Measurements from ENCODE around the gene GPLD1.
A peak's percentile ranks its signal among the peaks of the same experiment; 100 is the strongest.
"Not testable (repeated sequence)": the region's sequence is repeated elsewhere in the genome, so short reads cannot be mapped to it uniquely, and the experiment has no call there.

Gene GPLD1

DNA sequence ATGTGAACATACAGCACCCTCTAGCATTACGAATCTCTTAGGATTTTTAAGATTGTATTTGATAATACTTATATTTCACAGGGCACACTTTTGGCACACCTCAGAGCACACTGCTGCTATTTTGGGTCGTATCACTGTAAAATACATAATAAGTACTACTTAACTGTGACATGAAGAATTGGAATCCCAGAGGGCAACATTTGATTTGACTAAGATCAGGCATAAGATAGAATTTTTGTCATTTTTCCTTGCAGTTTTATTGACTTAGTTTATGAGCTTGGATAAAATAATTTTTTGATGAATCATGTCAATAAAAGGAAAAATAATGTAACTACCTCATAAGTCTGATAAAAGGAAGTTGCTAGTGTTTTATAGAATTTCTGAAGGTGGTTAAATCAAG, 64.3 kb downstream of the GPLD1 start:
- no peak for DNase-seq (ENCODE audit: extremely low spot score)
- ChIA-PET POLR2A (no interaction called here), CTCF (interaction anchor here (0.8 to 2.4 kb wide), 7 partner anchors 10 to 757 kb away, joined by 3 to 6 read pairs (median 4); no protein-coding TSS in a partner anchor)
- TF ChIP-seq, protein P1, sequence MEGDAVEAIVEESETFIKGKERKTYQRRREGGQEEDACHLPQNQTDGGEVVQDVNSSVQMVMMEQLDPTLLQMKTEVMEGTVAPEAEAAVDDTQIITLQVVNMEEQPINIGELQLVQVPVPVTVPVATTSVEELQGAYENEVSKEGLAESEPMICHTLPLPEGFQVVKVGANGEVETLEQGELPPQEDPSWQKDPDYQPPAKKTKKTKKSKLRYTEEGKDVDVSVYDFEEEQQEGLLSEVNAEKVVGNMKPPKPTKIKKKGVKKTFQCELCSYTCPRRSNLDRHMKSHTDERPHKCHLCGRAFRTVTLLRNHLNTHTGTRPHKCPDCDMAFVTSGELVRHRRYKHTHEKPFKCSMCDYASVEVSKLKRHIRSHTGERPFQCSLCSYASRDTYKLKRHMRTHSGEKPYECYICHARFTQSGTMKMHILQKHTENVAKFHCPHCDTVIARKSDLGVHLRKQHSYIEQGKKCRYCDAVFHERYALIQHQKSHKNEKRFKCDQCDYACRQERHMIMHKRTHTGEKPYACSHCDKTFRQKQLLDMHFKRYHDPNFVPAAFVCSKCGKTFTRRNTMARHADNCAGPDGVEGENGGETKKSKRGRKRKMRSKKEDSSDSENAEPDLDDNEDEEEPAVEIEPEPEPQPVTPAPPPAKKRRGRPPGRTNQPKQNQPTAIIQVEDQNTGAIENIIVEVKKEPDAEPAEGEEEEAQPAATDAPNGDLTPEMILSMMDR (IDR thresholded peaks at IDR 0.05; ENCODE audit: control extremely low read depth, extremely low read depth, low read depth, missing control alignments): no peak

DNA sequence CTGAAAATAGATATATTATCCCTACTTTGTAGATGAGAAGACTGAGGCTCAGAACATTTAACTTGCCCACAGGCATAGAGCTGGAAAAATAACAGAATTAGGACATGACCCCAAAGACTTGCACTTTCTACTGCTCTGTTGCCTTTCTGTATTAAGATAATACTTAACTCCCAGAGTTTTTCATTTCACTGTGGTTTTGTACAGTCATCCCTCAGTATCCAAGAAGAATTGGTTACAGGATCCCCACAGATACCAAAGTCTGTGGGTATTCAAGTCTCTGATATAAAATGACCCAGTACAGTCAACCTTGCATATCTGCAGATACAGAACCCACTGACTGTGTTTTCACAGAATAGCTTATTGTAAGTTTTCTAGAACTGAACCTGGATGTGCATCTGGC, 69.9 kb downstream of the GPLD1 start:
- POLR2A ChIA-PET: no interaction called here
- DNase-seq (ENCODE audit: extremely low spot score): no peak
- TF ChIP-seq, protein P1 (IDR thresholded peaks at IDR 0.05; ENCODE audit: control extremely low read depth, extremely low read depth, low read depth, missing control alignments): no peak
- CTCF ChIA-PET: interaction anchor here (3.7 kb wide), 1 partner anchor 12 kb away, joined by 23 read pairs; no protein-coding TSS in a partner anchor

DNA sequence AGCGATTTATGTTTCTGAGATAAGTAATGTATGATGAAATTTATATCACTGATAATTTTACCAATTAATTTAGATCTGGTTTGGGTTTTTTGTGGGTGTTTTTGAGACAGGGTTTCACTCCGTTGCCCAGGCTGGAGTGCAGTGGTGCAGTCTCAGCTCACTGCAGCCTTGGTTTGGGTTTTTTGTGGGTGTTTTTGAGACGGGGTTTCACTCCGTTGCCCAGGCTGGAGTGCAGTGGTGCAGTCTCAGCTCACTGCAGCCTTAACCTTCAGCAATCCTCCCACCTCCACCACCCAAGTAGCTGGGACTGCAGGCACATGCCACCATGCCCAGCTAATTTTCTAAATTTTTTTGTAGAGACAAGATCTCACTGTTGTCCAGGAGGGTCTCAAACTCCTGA, 73.6 kb downstream of the GPLD1 start:
- POLR2A ChIA-PET: no interaction called here
- CTCF ChIA-PET: interaction anchor here (1.1 to 1.4 kb wide), 4 partner anchors 8 to 79 kb away, joined by 3 to 5 read pairs (median 3); partner anchors contain the start of gene ALDH5A1
- no peak for DNase-seq (ENCODE audit: extremely low spot score)
- TF ChIP-seq, protein P1 (IDR thresholded peaks at IDR 0.05; ENCODE audit: control extremely low read depth, extremely low read depth, low read depth, missing control alignments): no peak

DNA sequence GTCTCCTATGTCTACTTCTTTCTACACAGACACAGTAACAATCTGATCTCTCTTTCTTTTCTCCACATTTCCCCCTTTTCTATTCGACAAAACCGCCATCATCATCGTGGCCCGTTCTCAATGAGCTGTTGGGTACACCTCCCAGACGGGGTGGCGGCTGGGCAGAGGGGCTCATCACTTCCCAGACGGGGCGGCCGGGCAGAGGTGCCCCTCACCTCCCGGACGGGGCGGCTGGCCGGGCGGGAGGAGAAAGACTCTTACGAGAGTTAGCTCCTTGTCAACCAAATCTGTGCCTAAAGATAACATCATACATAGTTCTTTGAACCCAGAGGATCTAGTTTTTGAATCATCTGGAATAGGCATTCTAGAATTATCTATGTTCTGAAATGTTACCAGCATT, 74.8 kb downstream of the GPLD1 start:
- CTCF ChIA-PET: interaction anchor here (1.1 to 1.3 kb wide), 2 partner anchors 11 to 16 kb away, joined by 4 read pairs; no protein-coding TSS in a partner anchor
- DNase-seq (ENCODE audit: extremely low spot score); POLR2A ChIA-PET: not testable (repeated sequence)

DNA sequence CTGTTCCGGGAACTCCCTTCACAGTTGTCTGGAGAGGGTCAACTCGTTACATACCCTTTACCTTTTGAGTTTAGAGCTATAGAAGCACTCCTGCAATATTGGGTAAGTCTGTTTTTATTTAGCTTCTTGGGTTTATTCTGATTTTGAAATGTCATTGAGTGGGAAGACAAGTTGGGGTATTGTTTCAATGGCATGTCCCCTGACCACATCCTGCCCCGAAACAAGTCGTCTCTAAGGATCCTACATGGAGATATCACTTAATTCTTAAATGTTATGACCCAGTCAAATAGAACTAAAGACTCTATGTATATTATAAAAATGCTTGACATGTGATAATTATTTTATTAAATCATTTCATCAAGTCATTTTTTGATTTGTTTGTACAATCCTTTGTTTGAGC, 77.1 kb downstream of the GPLD1 start:
- TF ChIP-seq, protein P1 (IDR thresholded peaks at IDR 0.05; ENCODE audit: control extremely low read depth, extremely low read depth, low read depth, missing control alignments): no peak
- CTCF ChIA-PET: interaction anchor here (1.7 kb wide), 1 partner anchor 13 kb away, joined by 4 read pairs; no protein-coding TSS in a partner anchor
- no peak for DNase-seq (ENCODE audit: extremely low spot score)
- POLR2A ChIA-PET: no interaction called here

DNA sequence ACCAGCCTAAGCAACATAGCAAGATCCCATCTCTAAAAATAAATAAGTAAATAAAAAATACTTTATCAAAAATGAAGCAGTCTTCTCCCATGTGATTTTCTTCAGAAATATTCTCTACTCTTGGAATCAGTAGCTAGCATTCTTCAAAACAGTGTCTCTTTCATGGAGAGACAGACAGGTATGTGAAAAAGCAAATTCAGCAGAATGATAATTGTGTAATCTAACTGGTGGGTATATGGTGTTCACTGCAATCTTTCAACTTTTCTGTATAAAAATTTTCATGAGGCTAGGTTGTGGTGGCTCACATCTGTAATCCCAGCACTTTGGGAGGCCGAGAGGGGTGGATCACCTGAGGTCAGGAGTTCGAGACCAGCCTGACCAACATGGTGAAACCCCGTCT, 78.8 kb downstream of the GPLD1 start:
- CTCF ChIA-PET: no interaction called here
- POLR2A ChIA-PET: no interaction called here
- DNase-seq (ENCODE audit: extremely low spot score): no peak
- TF ChIP-seq, protein P1 (IDR thresholded peaks at IDR 0.05; ENCODE audit: control extremely low read depth, extremely low read depth, low read depth, missing control alignments): no peak

DNA sequence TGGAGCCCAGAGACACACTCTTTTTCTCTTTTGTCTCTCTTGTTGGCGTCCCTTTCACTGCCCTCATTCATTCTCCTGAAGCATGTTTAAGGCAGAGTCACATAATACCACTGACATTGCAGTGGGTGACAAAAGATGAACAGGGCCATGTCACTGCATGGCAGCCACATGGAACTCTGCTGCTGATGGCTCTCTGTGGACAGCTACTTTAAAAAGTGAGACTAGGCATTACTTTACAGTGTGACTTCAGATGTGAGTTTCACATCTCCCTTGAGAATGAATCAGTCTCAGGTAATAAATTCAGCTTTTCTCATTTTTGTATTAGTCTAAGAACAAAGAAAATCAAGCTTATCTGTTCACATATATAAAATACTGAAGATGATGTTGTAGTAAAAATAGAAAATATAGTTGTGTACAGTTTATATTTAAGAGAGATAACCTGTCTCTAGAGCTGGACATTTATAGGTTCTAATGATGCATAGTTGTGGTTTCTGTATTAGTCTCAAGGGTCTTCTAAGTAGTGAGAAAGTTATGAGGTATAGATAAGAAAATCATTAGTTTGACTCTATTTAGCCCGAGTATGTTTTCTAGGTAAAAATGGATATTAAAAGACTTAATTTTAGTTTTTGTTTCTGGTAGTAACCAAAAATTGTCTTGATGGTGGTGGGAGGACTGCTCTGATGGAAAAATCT, 80.5 kb downstream of the GPLD1 start:
- DNase-seq (ENCODE audit: extremely low spot score): peak; percentile 50
- ChIA-PET POLR2A (interaction anchor here (0.5 to 0.6 kb wide), 2 partner anchors 146 to 288 kb away, joined by 3 to 7 read pairs; no protein-coding TSS in a partner anchor), CTCF (interaction anchor here (1.0 to 1.2 kb wide), 2 partner anchors 23 to 49 kb away, joined by 3 to 4 read pairs; no protein-coding TSS in a partner anchor)
- TF ChIP-seq, protein P1 (IDR thresholded peaks at IDR 0.05; ENCODE audit: control extremely low read depth, extremely low read depth, low read depth, missing control alignments): no peak

Data from GM10248 (cell line).